LNCAP (cell line): ENCODE data around the gene AACS.

Experiments used
- CTCF ChIP-seq: fragments of 450-650 bp; IDR thresholded peaks from 2 replicates; pipeline ENCODE4 v1.5.1; 2017; ENCODE audit warnings: mild to moderate bottlenecking

The AACS gene

GRCh38 chr12:125089626-125090025 lies 24.4 kb downstream of the AACS start:
- no peak for TF ChIP-seq CTCF

GRCh38 chr12:125090437-125090836 lies 25.2 kb downstream of the AACS start:
- TF ChIP-seq CTCF = no peak

GRCh38 chr12:125091401-125091800 lies 26.2 kb downstream of the AACS start:
- no peak for TF ChIP-seq CTCF

- no peak for TF ChIP-seq CTCF
These were observed 27.1 kb downstream of the AACS start for GRCh38 chr12:125092108-125092871.

- TF ChIP-seq CTCF = no peak
These were observed 27.8 kb downstream of the AACS start for GRCh38 chr12:125092872-125093680.

- TF ChIP-seq CTCF = no peak
These were observed 28.6 kb downstream of the AACS start for GRCh38 chr12:125093681-125094330.

GRCh38 chr12:125096894-125097293 lies 31.7 kb downstream of the AACS start:
- no peak for TF ChIP-seq CTCF
